ELF-1 (cell line): ENCODE measurements around the gene KRT34.
"Not testable (repeated sequence)": the region's sequence is repeated elsewhere in the genome, so short reads cannot be mapped to it uniquely, and the experiment has no call there.

ENCODE experiments used
- DNase-seq: peaks from one replicate; pipeline ENCODE4 v3.0.0-alpha.2; 2016; ENCODE audit warnings: low read depth, low spot score

KRT34 gene

GRCh38 chr17:41404024-41404671, 22.0 kb upstream of the KRT34 start:
- DNase-seq, result no peak

- DNase-seq, result no peak
Observed at GRCh38 chr17:41403404-41404023, 21.4 kb upstream of the KRT34 start.

GRCh38 chr17:41402161-41402560, 20.1 kb upstream of the KRT34 start:
- DNase-seq, result no peak

GRCh38 chr17:41396996-41397660, 15.0 kb upstream of the KRT34 start, which contains the start of gene KRT31:
Gene KRT31, minus strand, starts transcription at chr17:41397608. Its CDS starts 69 bp downstream, at chr17:41397539.
- no peak for DNase-seq

GRCh38 chr17:41396340-41396739, 14.2 kb upstream of the KRT34 start:
- DNase-seq, result no peak

- no peak for DNase-seq
Observed at GRCh38 chr17:41395611-41396010, 13.5 kb upstream of the KRT34 start.

GRCh38 chr17:41395044-41395443, 12.9 kb upstream of the KRT34 start:
- not testable (repeated sequence) for DNase-seq

GRCh38 chr17:41394254-41394996, 12.3 kb upstream of the KRT34 start:
- no peak for DNase-seq

- DNase-seq, result no peak
Observed at GRCh38 chr17:41393826-41394225, 11.7 kb upstream of the KRT34 start.

GRCh38 chr17:41393294-41393693, 11.2 kb upstream of the KRT34 start:
- no peak for DNase-seq

GRCh38 chr17:41392278-41392677, 10.2 kb upstream of the KRT34 start:
- DNase-seq, result no peak

GRCh38 chr17:41391535-41391934, 9.4 kb upstream of the KRT34 start:
- no peak for DNase-seq

GRCh38 chr17:41390411-41390938, 8.4 kb upstream of the KRT34 start:
- peak; percentile 50 for DNase-seq

- DNase-seq, result no peak
Observed at GRCh38 chr17:41387670-41388069, 5.6 kb upstream of the KRT34 start.

GRCh38 chr17:41386227-41386626, 4.1 kb upstream of the KRT34 start:
- DNase-seq, result no peak

- DNase-seq, result no peak
Observed at GRCh38 chr17:41383690-41384089, 1.6 kb upstream of the KRT34 start.

- DNase-seq, result no peak
Observed at GRCh38 chr17:41382394-41382793, 288 bp upstream of the KRT34 start.

- not testable (repeated sequence) for DNase-seq
Observed at GRCh38 chr17:41380091-41380490, 2.0 kb downstream of the KRT34 start.

- DNase-seq, result no peak
Observed at GRCh38 chr17:41377546-41377945, 4.6 kb downstream of the KRT34 start.

- DNase-seq, result no peak
Observed at GRCh38 chr17:41369713-41370112, 12.4 kb downstream of the KRT34 start, which contains the start of gene KRT33B. Gene KRT33B, minus strand, starts transcription at chr17:41369813. Its CDS starts 63 bp downstream, at chr17:41369750.

- DNase-seq, result no peak
Observed at GRCh38 chr17:41369023-41369422, 13.1 kb downstream of the KRT34 start.
